DOHH2 (cell line): ENCODE data around the gene PLA2G4B.
"Not testable (repeated sequence)": the region's sequence is repeated elsewhere in the genome, so short reads cannot be mapped to it uniquely, and the experiment has no call there.

Experiments used
- H3F3A ChIP-seq: fragments of 200-600 bp; sonication (generic), shearing (Covaris generic); 2 replicates; pipeline ENCODE4 v1.6.0; 2016; ENCODE audit warnings: antibody characterized with exemption, mild to moderate bottlenecking; ENCODE audit not compliant: control insufficient read depth, insufficient read depth
- H3K27ac ChIP-seq: fragments of 200-600 bp; sonication (generic); 2 replicates; pipeline ENCODE4 v1.5.1; 2014; ENCODE audit warnings: low read depth, mild to moderate bottlenecking, low read length, moderate library complexity
- H3K27me3 ChIP-seq: fragments of 200-600 bp; sonication (generic); 2 replicates; pipeline ENCODE4 v1.6.1; 2014; ENCODE audit warnings: mild to moderate bottlenecking, low read length, mixed read lengths; ENCODE audit not compliant: control insufficient read depth
- H3K36me3 ChIP-seq: fragments of 200-600 bp; sonication (generic); 2 replicates; pipeline ENCODE4 v1.6.1; 2014; ENCODE audit warnings: mild to moderate bottlenecking, low read length, moderate library complexity, mixed read lengths; ENCODE audit not compliant: control insufficient read depth
- H3K4me1 ChIP-seq: fragments of 200-600 bp; sonication (generic); 2 replicates; pipeline ENCODE4 v1.6.1; 2014; ENCODE audit warnings: mild to moderate bottlenecking, low read length, mixed read lengths; ENCODE audit not compliant: control insufficient read depth
- H3K4me2 ChIP-seq: fragments of 200-600 bp; sonication (generic); 2 replicates; pipeline ENCODE4 v1.6.0; 2014; ENCODE audit warnings: mild to moderate bottlenecking, low read length, moderate library complexity
- H3K4me3 ChIP-seq: fragments of 200-600 bp; sonication (generic); 2 replicates; pipeline ENCODE4 v1.5.1; 2014; ENCODE audit warnings: mild to moderate bottlenecking, low read length, mixed read lengths
- H3K79me2 ChIP-seq: fragments of 200-600 bp; sonication (generic); 2 replicates; pipeline ENCODE4 v1.6.1; 2014; ENCODE audit warnings: mild to moderate bottlenecking, low read length, mixed read lengths; ENCODE audit not compliant: control insufficient read depth
- H3K9me2 ChIP-seq: fragments of 200-600 bp; sonication (generic); replicated peaks from 2 replicates; pipeline ENCODE4 v1.6.1; 2014; ENCODE audit warnings: mild to moderate bottlenecking, low read length, mixed read lengths; ENCODE audit not compliant: control insufficient read depth
- H3K9me3 ChIP-seq: fragments of 200-600 bp; sonication (generic); 2 replicates; pipeline ENCODE4 v1.6.1; 2014; ENCODE audit warnings: antibody characterized with exemption, low read length, mixed read lengths; ENCODE audit not compliant: control insufficient read depth, insufficient read depth
- H4K20me1 ChIP-seq: fragments of 200-600 bp; sonication (generic); 2 replicates; pipeline ENCODE4 v1.6.0; 2014; ENCODE audit warnings: low read depth, mild to moderate bottlenecking, antibody characterized with exemption, low read length, moderate library complexity; ENCODE audit not compliant: control insufficient read depth, insufficient read depth
- EZH2phosphoT487 ChIP-seq: fragments of 200-600 bp; sonication (generic); IDR thresholded peaks from 2 replicates; pipeline ENCODE4 v1.6.1; 2017; ENCODE audit warnings: borderline replicate concordance, mild to moderate bottlenecking, antibody characterized with exemption, low read length, moderate library complexity, mixed read lengths
- TF ChIP-seq, protein P1 (sequence below): fragments of 200-600 bp; sonication (generic); IDR thresholded peaks from one replicate; pipeline ENCODE4 v1.5.1; 2014; ENCODE audit warnings: antibody characterized with exemption, mild to moderate bottlenecking, low read depth, low read length; ENCODE audit not compliant: poor library complexity, severe bottlenecking

The PLA2G4B gene

DNA sequence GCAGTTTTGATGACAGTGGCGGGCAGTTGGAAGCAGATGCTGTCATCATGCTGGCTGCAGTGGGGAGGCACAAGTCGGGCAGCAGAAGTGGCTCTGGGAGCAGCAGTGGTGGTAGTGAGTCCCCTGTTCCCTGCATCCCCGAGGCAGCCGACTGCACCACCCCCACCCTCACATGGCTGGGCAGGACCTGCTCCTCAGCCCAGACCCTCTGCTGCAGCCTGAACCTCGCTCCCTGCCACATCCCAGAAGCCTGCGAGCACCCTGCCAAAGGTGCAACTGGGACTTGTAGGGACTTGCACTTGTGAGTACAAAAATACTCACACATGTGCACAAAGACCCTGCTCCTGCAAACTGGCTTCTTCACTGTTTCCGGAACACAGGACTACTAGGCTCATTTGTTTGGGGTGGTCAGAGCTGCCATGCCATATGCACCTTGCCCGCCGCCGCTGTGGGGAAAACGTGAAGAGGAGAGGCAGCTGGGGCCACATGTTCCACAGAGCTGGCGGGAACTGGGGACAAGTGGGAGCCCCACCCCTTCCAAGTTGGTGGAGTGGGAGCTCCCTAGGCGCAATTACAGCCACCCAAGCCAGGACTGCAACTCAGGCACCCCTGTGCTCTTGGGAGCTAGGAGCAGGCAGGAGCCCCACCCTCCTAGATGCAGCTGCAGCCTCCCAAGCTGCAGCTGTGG is 8.5 kb upstream of the PLA2G4B start:
- peaks cover 2% of the 10 kb centered on the region; the same call in 1 of the 2 replicates for H3K36me3 ChIP-seq
- no peaks in the 10 kb centered on the region for H3K9me2 ChIP-seq
- H3K4me1 ChIP-seq, result peaks cover 15% of the 10 kb centered on the region
- no peak overlapping the region for H3K27ac ChIP-seq
- no peaks in the 10 kb centered on the region; the same call in 1 of the 2 replicates for H3K79me2 ChIP-seq
- H3K4me3 ChIP-seq, result no peak overlapping the region
- H3F3A ChIP-seq, result no peaks in the 10 kb centered on the region
- no peaks in the 10 kb centered on the region for H3K9me3 ChIP-seq
- no peaks in the 10 kb centered on the region for H4K20me1 ChIP-seq
- no peak overlapping the region for H3K4me2 ChIP-seq
- no peaks in the 10 kb centered on the region for H3K27me3 ChIP-seq
- TF ChIP-seq, protein P1, sequence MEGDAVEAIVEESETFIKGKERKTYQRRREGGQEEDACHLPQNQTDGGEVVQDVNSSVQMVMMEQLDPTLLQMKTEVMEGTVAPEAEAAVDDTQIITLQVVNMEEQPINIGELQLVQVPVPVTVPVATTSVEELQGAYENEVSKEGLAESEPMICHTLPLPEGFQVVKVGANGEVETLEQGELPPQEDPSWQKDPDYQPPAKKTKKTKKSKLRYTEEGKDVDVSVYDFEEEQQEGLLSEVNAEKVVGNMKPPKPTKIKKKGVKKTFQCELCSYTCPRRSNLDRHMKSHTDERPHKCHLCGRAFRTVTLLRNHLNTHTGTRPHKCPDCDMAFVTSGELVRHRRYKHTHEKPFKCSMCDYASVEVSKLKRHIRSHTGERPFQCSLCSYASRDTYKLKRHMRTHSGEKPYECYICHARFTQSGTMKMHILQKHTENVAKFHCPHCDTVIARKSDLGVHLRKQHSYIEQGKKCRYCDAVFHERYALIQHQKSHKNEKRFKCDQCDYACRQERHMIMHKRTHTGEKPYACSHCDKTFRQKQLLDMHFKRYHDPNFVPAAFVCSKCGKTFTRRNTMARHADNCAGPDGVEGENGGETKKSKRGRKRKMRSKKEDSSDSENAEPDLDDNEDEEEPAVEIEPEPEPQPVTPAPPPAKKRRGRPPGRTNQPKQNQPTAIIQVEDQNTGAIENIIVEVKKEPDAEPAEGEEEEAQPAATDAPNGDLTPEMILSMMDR, result no peak
- no peak for TF ChIP-seq EZH2phosphoT487

DNA sequence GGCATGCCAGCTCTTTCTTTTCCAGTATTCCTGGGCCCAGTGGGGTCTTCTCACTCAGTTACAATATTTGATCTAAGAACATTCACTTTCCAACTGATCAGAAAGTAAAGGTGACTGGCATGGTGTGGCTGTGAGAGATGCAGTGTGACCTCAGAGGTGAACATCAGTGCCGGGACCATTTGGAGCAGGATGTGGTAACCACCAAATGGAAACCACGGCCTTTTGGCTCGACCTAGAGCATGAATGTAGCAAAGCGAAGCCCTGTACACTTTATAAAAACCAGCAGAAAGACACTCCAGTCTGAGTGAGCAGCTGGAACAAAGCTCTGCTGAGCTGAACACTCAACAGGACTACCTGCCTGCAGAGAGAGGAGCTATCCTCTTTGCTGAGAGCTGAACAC is 7.4 kb upstream of the PLA2G4B start:
- not testable (repeated sequence) for H3F3A ChIP-seq, H4K20me1 ChIP-seq, H3K9me3 ChIP-seq, H3K36me3 ChIP-seq, H3K4me2 ChIP-seq, H3K27ac ChIP-seq, H3K4me3 ChIP-seq, H3K9me2 ChIP-seq, H3K27me3 ChIP-seq, H3K79me2 ChIP-seq
- peaks cover 15% of the 10 kb centered on the region for H3K4me1 ChIP-seq

DNA sequence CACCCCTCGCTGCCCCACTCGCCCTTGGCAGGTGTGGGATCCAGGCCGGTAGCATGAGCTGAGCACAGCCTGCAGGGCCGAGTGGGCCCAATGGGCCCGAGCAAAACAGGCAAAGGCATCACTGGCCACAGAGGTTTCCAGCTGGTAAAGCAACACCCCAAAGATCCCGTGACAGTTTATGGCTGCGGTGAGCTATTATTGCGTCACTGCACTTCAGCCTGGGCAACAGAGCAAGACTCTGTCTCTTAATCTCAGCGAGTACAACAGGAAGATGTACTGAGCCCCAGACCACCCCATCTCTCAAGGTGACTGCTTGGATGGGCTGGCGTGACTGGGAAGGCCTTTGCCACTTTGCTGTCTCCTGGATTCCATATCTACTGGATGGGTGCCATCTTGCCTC is 6.4 kb upstream of the PLA2G4B start:
- no peak overlapping the region for H3K4me2 ChIP-seq
- H3K4me1 ChIP-seq, result peaks cover 14% of the 10 kb centered on the region
- H3K27ac ChIP-seq, result no peak overlapping the region
- no peaks in the 10 kb centered on the region for H3K9me2 ChIP-seq
- no peaks in the 10 kb centered on the region for H4K20me1 ChIP-seq
- TF ChIP-seq, protein P1, result no peak
- TF ChIP-seq EZH2phosphoT487, result no peak
- H3K79me2 ChIP-seq, result no peaks in the 10 kb centered on the region; the same call in 1 of the 2 replicates
- no peaks in the 10 kb centered on the region for H3F3A ChIP-seq
- H3K27me3 ChIP-seq, result no peaks in the 10 kb centered on the region
- H3K9me3 ChIP-seq, result no peaks in the 10 kb centered on the region
- peaks cover 2% of the 10 kb centered on the region; the same call in 1 of the 2 replicates for H3K36me3 ChIP-seq
- no peak overlapping the region for H3K4me3 ChIP-seq

DNA sequence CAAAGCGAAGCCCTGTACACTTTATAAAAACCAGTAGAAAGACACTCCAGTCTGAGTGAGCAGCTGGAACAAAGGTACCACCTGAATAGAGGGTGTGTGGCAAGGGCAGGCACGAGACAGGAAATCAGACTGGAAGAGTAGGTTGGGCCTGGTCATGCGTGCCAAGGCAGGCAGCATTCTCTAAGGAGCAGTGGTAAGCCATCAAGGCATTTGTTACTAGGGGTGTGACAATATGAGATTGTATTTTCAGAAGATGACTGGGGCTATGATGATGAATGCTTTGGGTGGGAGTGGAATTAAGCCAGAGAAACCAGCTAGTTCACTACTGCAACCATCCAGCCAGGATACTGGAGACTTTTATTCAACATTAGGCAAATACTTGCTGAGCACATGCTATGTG is 5.8 kb upstream of the PLA2G4B start:
- Histone ChIP-seq H4K20me1 (no peaks in the 10 kb centered on the region), H3K4me3 (no peak overlapping the region), H3K9me3 (no peaks in the 10 kb centered on the region), H3K79me2 (no peaks in the 10 kb centered on the region; the same call in 1 of the 2 replicates), H3K27ac (no peak overlapping the region), H3K36me3 (peaks cover 2% of the 10 kb centered on the region; the same call in 1 of the 2 replicates), H3K4me2 (no peak overlapping the region), H3K9me2 (no peaks in the 10 kb centered on the region), H3F3A (no peaks in the 10 kb centered on the region), H3K27me3 (no peaks in the 10 kb centered on the region), H3K4me1 (peaks cover 11% of the 10 kb centered on the region)
- TF ChIP-seq, protein P1, result no peak
- TF ChIP-seq EZH2phosphoT487, result no peak
